Chondrocyte (in vitro differentiated cells): Measurements from ENCODE around the gene PC. TPM values are rescaled to one million over a fixed set of nuclear protein-coding genes. Genes with fewer than 3 reads are reported as not detected.

Experiments
- DNase-seq: peaks from one replicate; pipeline ENCODE4 v3.0.0; 2021; ENCODE audit warnings: mixed read lengths, low spot score
- H3K27ac Mint-ChIP-seq: one replicate; pipeline ENCODE4 v1.8.0; 2021; ENCODE audit warnings: mild to moderate bottlenecking, moderate library complexity, mixed read lengths; ENCODE audit not compliant: unreplicated experiment
- H3K27me3 Mint-ChIP-seq: 2 replicates; pipeline ENCODE4 v1.8.0; 2021; ENCODE audit warnings: low read depth, mixed read lengths
- H3K36me3 Mint-ChIP-seq: 2 replicates; pipeline ENCODE4 v1.8.0; 2021; ENCODE audit warnings: low read depth, mixed read lengths
- H3K4me1 Mint-ChIP-seq: 2 replicates; pipeline ENCODE4 v1.8.0; 2021; ENCODE audit warnings: low read depth, mild to moderate bottlenecking, mixed read lengths
- H3K4me3 Mint-ChIP-seq: one replicate; pipeline ENCODE4 v1.8.0; 2021; ENCODE audit warnings: mild to moderate bottlenecking, moderate library complexity, mixed read lengths; ENCODE audit not compliant: unreplicated experiment
- H3K9me3 Mint-ChIP-seq: 2 replicates; pipeline ENCODE4 v1.8.0; 2021; ENCODE audit warnings: low read depth, mixed read lengths
- CTCF ChIP-seq: fragments of 200-600 bp; sonication (generic); IDR thresholded peaks from 2 replicates; pipeline ENCODE4 v1.5.0; 2021; ENCODE audit warnings: antibody characterized with exemption, mild to moderate bottlenecking, moderate library complexity
- total RNA-seq: library from RNA; stranded (reverse); gene quantifications from 3 replicates; pipeline ENCODE4 v1.2.1, GENCODE V29; 2021

Gene PC
- total RNA-seq, 1 donor from 2014 or later: 12.3 TPM

- H3K36me3 Mint-ChIP-seq: no peaks in the 10 kb centered on the region
Observed at GRCh38 chr11:66970807-66971442, 12.7 kb upstream of the PC start.

GRCh38 chr11:66970371-66970806 is 12.2 kb upstream of the PC start:
- no peak for TF ChIP-seq CTCF
- Mint-ChIP-seq H3K4me1 (peaks cover 51% of the 10 kb centered on the region), H3K4me3 (no peak overlapping the region), H3K36me3 (no peaks in the 10 kb centered on the region), H3K27me3 (no peaks in the 10 kb centered on the region), H3K27ac (peak overlapping the region; percentile 96), H3K9me3 (no peaks in the 10 kb centered on the region)
- DNase-seq: no peak

More at GRCh38 chr11:66970807-66971442, 12.7 kb upstream of the PC start:
- Mint-ChIP-seq H3K4me3 (no peak overlapping the region), H3K27me3 (no peaks in the 10 kb centered on the region), H3K27ac (peak overlapping the region; percentile 96), H3K9me3 (no peaks in the 10 kb centered on the region), H3K4me1 (peaks cover 51% of the 10 kb centered on the region)
- TF ChIP-seq CTCF: no peak
- DNase-seq: no peak

GRCh38 chr11:66969584-66970225 is 11.5 kb upstream of the PC start:
- TF ChIP-seq CTCF: no peak
- Mint-ChIP-seq H3K4me1 (peaks cover 51% of the 10 kb centered on the region), H3K27me3 (no peaks in the 10 kb centered on the region), H3K27ac (peak overlapping the region; percentile 96), H3K4me3 (no peak overlapping the region), H3K36me3 (no peaks in the 10 kb centered on the region), H3K9me3 (no peaks in the 10 kb centered on the region)
- no peak for DNase-seq

- no peaks in the 10 kb centered on the region for H3K27me3 Mint-ChIP-seq
- peaks cover 44% of the 10 kb centered on the region for H3K4me1 Mint-ChIP-seq
- H3K4me3 Mint-ChIP-seq: no peak overlapping the region
- DNase-seq: no peak
- H3K27ac Mint-ChIP-seq: peak overlapping the region; percentile 92
- no peaks in the 10 kb centered on the region for H3K9me3 Mint-ChIP-seq
- H3K36me3 Mint-ChIP-seq: no peaks in the 10 kb centered on the region
- no peak for TF ChIP-seq CTCF
Observed at GRCh38 chr11:66967670-66968425, 9.7 kb upstream of the PC start.

GRCh38 chr11:66966351-66966750 is 8.2 kb upstream of the PC start:
- no peak for DNase-seq
- Mint-ChIP-seq H3K9me3 (no peaks in the 10 kb centered on the region), H3K4me3 (no peak overlapping the region), H3K27me3 (no peaks in the 10 kb centered on the region), H3K27ac (no peak overlapping the region), H3K4me1 (peaks cover 35% of the 10 kb centered on the region), H3K36me3 (no peaks in the 10 kb centered on the region)
- TF ChIP-seq CTCF: no peak
